GM19372 (cell line): Measurements from ENCODE around the gene L3HYPDH.
"Not testable (repeated sequence)": the region's sequence is repeated elsewhere in the genome, so short reads cannot be mapped to it uniquely, and the experiment has no call there.

Experiments used
- ATAC-seq: cut with Tn5 transposase; IDR thresholded peaks from one replicate; pipeline ENCODE4 v1.9.1; 2021; ENCODE audit warnings: mild to moderate bottlenecking, low read depth, moderate library complexity; ENCODE audit not compliant: unreplicated experiment

The L3HYPDH gene

GRCh38 chr14:59480166-59480565 lies 4.0 kb downstream of the L3HYPDH start:
- no peak for ATAC-seq

- no peak for ATAC-seq
Observed at GRCh38 chr14:59478540-59478939, 5.7 kb downstream of the L3HYPDH start.

GRCh38 chr14:59475709-59476108 lies 8.5 kb downstream of the L3HYPDH start:
- ATAC-seq = no peak

GRCh38 chr14:59474172-59474571 lies 10.0 kb downstream of the L3HYPDH start:
- ATAC-seq = no peak

GRCh38 chr14:59465316-59466135 lies 18.7 kb downstream of the L3HYPDH start, which contains the start of gene GPR135:
Gene GPR135 (minus strand): TSS chr14:59465380. CDS start chr14:59465226, 154 bp downstream.
- peak; percentile 29 for ATAC-seq

- peak; percentile 59 for ATAC-seq
Observed at GRCh38 chr14:59464486-59465315, 19.5 kb downstream of the L3HYPDH start.

- ATAC-seq = peak; percentile 37
Observed at GRCh38 chr14:59463787-59464485, 20.3 kb downstream of the L3HYPDH start.

GRCh38 chr14:59461891-59462290 lies 22.3 kb downstream of the L3HYPDH start:
- no peak for ATAC-seq

GRCh38 chr14:59460378-59460777 lies 23.8 kb downstream of the L3HYPDH start:
- ATAC-seq = no peak

- ATAC-seq = no peak
Observed at GRCh38 chr14:59458486-59458885, 25.7 kb downstream of the L3HYPDH start.

GRCh38 chr14:59455411-59455810 lies 28.8 kb downstream of the L3HYPDH start:
- ATAC-seq = no peak

GRCh38 chr14:59454139-59454538 lies 30.1 kb downstream of the L3HYPDH start:
- ATAC-seq = no peak

- no peak for ATAC-seq
Observed at GRCh38 chr14:59451849-59452248, 32.4 kb downstream of the L3HYPDH start.

GRCh38 chr14:59450716-59451115 lies 33.5 kb downstream of the L3HYPDH start:
- ATAC-seq = no peak

- not testable (repeated sequence) for ATAC-seq
Observed at GRCh38 chr14:59448673-59449072, 35.5 kb downstream of the L3HYPDH start.

- ATAC-seq = no peak
Observed at GRCh38 chr14:59439256-59439965, 44.8 kb downstream of the L3HYPDH start.

GRCh38 chr14:59438195-59438647 lies 46.0 kb downstream of the L3HYPDH start:
- ATAC-seq = no peak

GRCh38 chr14:59435987-59436386 lies 48.2 kb downstream of the L3HYPDH start:
- no peak for ATAC-seq

GRCh38 chr14:59435101-59435500 lies 49.1 kb downstream of the L3HYPDH start:
- ATAC-seq = no peak

- ATAC-seq = no peak
Observed at GRCh38 chr14:59429790-59430189, 54.4 kb downstream of the L3HYPDH start.
